GM12878 (cell line): ENCODE results near the gene SNX8.
A peak's percentile ranks its signal among the peaks of the same experiment; 100 is the strongest.

ENCODE experiments used
- JUND ChIP-seq: IDR thresholded peaks from 2 replicates; pipeline ENCODE4 v1.6.1; 2012; ENCODE audit warnings: low read depth, mild to moderate bottlenecking, low read length, improper control_type of control experiment, moderate library complexity
- TF ChIP-seq, protein P1 (sequence below): IDR thresholded peaks from 2 replicates; pipeline ENCODE4 v1.6.1; 2012; ENCODE audit warnings: low read depth, low read length, improper control_type of control experiment

GRCh38 chr7:2312267-2312929, 1.8 kb downstream of the SNX8 start:
- TF ChIP-seq, protein P1, sequence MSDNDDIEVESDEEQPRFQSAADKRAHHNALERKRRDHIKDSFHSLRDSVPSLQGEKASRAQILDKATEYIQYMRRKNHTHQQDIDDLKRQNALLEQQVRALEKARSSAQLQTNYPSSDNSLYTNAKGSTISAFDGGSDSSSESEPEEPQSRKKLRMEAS = peak; percentile 25; the same call in 1 of the 2 replicates
- TF ChIP-seq JUND = no peak
